NCI-H187 treated with DMSO at 0.1 percent for 48 hours (cell line): ENCODE data around the gene IL17C.

Experiments used
- DNase-seq: peaks from one replicate; lab custom pipeline; 2025; lab: John Stamatoyannopoulos, UW

Gene IL17C

DNA sequence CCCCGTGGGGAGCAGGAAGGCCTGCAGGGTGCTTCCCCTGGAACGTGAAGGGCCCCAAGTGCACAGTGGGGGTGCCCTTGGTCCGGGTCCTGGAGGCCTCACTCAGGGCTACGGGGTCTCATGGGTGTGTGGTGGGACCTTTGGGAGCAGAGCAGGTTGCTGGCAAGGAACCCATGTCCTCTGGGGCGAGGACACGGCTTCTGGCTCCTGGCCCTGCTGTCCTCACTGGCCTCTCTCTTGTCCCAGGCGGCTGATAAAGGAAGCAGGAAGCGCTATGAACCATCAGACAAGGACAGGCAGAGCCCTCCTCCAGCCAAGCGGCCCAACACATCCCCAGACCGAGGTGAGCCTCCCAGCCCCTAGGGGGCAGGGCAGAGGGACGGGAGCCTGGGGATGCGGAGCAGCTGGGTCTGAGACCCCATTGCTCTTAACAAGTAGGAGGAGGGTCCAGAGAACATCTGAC, 9.8 kb upstream of the IL17C start:
- DNase-seq: no peak

DNA sequence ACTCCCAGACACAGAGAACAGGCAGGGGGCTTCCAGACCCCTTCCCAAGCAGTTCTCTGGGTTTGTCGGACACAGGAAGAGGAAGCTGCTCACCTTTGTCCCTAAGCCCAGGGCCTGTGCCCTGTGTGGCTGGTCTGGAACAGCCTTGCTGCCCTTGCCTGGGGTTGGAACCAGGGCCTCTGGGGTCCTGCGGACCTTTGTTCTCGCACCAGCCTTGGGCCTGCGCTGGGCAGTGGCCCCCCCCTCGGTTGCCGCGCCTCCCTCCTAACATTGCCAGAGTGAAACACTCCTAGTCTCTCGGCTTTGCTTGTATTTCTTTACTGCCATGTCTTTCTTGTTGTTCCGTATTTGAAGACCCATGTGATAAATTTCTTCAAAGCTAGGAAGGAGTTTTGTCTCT, 8.5 kb upstream of the IL17C start:
- DNase-seq: no peak

DNA sequence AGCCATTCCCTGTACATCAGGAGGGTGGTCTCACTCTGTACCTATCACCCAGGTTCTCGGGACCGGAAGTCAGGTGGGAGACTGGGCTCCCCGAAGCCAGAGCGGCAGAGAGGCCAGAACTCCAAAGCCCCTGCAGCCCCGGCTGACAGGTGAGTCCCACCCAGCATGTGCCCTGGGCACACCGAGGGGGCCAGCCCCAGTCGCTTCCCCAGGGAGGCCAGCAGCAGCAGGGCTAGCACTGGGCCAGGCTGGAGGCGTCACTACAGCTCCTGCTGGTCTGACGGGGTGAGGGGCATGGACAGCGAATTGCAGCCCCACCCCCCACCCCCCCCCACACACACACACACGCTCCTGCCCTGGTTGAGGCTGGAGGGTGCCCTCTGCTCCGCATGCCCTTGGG, 7.9 kb upstream of the IL17C start:
- DNase-seq: no peak

DNA sequence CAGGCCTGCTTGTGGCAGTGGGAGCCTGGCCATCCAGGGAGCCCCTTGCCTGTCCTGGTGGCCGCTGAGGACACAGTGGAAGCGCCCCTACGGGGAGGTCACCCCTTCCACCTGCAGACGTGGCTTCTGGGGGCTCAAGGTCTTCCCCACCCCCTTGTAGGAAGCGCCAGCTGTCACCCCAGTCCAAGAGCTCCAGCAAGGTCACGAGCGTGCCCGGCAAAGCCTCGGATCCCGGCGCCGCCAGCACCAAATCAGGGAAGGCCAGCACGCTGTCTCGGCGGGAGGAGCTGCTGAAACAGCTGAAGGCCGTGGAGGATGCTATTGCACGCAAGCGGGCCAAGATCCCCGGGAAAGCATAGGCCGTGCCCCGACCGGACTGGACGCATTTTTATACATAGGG, 7.4 kb upstream of the IL17C start:
- no peak for DNase-seq

DNA sequence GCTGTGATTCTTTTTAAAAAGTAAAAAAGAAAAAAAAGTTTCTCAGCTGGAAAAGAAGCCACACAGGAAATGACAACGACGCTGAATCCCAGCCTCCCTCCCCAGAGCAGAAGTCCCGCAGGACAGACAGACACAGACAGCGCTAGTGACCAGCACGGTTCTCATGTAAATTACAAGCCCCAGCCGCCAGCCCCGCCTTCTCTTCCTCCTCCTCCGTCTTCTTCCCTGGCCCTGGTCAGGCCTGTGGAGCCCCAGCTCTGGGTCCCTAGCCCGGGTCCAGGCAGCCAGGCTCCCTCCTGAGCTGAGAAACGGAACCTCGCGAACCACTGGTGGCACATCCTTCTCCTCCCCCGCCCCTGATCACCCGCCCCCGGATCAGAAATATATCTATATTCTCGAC, 7.0 kb upstream of the IL17C start:
- DNase-seq: no peak

DNA sequence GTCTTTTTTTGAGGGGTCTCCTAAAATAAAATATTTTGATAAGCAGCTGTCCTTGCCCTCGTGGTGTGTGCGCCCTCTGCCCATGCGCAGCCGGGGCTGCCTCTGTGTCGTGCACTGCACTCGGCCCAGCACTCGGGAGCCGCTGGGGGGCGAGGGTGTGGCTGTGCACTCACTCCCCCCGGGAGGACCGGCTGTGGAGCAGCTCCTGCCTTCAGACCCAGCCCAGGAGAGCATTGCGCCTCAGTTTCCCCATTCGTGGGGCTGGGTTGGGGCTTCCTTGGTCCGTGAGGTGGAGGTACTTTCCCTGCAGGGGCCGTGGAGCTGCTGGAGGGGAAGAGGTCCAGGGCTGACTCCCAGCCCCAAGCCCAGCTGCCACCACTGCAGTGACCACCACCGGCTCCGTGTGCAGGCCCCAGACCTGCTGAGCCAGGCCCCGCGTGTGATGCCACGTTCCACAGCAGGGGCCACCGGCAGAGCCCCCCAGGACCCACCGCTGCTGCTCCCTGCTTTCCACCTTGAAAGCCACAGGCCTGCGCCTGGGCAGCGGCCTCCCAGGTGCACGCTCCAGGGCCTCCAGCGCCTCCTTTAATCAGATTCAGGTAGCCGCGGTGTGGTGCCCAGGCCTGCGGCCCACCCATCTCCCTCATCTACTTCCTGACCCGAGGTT, 6.3 kb upstream of the IL17C start:
- no peak for DNase-seq

DNA sequence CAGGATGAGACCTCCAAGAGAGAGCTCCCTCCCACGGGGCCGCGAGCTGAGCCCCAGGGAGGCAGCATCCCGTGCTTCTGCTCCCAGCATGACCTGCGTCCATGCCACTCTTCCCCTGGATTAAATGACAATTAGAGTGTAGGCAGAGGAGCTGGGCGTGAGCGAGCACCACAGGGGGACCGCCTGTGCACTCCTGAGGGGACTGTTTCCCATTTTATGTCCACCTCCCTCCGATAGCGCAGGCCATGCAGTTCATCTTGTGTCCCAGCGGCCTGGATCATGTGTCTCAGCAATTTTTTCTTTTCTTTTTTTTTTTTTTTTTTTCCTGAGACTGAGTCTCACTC, 5.8 kb upstream of the IL17C start:
- no peak for DNase-seq

DNA sequence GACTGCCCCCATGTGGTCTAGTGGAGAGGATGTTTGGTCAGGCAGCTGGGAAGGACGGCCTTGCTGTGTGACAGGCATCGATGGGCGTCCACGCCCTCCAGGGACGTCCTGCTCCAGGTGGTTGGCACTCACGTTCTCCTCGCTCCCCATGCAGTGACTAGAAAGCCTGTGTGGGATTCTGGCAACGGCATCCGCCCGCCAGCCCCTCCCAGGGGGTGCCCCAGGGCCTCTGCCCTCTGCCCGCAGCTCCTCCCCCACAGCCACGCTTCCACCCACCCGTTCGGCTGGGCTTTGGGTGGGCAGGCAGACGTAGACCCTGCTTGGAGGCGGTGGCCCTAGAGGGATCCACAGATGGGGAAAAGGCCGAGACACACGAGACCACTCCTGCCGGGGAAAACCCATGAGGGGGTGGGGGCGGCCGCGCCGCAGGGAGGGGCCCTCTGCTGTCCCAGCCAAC, 4.7 kb upstream of the IL17C start:
- no peak for DNase-seq

DNA sequence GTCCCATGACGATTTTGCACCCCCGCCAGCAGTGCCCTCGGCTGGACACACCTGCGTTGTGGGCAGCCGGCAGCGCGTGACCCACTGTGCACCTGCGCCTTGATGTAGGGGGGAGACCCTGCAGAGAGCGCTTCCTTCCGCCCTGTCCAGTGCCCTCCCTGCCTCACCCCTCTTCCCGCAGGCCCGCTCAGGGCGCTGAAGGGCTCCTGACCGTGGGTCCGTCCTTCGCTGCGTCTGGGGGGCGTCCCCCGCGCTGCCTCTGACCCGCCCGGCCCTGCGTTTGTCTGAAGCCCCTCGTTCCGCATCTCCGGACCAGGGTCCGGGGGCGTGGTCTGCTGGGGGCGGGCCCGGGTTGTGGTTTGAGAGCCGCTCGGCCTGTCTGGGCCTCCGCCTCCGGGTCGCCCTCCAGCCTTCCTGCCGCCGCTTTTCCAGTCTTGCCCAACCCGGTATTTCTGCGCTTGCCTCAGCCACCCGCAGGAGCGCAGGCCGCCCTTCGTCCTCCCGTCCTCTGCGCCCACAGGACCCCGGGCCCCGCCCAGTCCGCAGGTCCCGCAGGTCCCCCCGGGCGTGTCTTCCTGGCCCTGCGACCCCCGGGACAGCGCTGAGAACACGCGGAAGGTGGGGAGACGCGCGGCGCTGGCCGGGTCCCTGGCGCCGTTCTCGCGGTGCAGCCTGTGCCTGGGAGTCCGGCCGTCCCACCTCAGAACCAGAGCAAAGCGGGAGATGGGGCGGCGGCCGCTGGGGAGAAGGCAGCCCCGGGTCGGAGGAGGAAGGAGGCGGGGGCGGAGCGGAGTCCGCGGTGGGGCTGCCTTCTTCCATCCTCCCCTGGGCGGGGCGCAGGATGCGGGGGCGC, 4.0 kb upstream of the IL17C start:
- DNase-seq: no peak

DNA sequence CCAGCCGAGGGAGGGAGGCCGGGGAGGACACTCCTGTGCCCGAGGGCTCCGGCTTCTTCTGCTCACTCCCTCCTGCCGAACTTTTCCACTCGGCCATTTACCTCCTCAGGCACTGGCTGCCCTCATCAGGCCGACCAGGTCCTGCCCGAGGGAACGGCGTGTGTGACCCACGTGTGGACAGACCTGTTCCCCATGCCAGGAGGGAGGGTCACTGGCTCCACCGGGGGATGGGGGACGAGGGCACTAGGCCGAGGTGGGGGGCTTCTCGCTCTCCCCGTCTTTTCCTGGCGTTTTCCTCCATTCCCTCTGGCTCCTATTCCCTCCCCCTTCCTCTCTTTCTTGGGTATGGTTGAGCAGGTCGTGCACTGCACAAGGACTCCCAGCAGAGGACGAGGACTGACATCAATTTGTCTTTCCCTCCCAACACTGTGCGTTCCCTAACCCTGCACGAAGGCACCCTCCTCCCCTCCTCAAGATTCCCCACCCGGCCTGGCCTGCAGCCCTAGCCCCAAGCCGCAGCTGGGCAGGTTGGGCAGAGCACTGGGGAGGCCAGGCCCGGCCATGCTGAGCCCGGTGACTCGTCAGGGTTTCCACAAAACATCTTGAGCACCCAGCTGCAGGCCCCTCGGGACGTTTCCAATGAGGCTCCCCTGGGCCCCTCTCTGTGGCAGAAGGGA, 3.2 kb upstream of the IL17C start:
- DNase-seq: no peak

DNA sequence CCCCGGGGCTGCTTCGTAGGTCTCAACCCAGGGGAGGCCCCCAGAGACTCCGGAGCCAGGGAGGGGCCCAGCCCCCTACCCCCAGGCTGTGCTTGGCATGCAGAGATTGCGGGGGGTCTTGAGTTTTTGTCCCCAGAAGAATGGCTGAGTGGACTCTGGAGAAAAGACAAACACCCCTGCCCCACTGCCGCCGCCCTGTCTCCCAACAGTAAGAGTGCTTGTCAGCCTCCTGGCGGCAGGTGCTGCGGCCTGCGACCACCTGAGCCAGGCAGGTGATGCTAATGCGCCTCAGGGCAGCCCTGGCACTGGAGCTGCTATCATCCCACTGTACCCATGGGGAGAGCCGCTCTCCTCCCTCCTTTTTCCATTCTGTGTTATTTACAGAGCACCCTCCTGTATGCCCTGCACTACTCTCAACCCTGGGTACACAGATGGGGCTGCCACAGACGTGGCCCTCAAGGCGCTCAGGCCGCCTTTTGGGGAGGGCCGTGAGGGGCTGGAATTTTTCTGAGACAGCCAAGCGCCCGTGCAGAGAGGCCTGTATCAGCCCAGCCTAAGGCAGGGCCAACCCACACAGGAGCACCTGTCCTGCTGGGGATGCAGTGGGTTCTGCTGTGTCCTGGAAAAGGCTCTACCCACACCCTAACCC, 2.6 kb upstream of the IL17C start:
- no peak for DNase-seq

DNA sequence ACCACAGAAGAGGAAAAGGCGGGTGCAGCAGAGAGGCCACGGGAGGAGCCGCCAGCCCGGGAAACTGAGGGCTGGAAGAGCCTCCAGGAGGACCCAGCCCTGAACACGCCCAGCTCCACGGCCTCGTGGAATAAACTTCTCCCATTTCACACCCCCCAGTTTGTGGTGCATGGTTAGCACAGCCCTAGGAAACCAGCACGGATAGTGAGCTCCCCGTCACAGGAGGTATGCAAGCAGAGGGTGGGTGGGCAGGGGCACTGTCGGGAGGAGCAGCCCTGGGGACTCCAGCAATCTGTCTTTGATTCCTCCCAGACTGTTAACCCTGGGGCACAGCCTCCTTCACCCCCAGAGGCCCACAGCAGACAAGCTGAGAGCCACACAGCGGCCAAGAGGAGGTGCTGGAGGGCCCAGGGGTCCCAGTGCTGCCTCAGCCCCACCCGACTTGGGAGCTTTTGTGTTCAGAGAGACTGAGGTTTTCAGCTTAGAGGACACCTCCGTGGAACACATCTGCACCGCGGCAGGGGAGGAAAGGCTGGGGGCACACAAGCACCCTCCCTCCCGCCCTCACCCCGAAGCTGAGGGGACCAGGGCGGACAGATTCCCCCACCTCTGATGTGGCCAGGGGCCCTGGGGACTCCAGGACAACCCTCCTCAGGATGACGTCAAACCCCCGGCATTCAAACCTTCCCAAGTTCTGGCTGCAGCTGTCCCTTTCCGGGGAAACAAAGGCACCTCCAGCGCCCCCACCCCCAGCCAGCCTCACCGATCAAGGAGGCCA, 1.7 kb upstream of the IL17C start:
- DNase-seq: no peak

DNA sequence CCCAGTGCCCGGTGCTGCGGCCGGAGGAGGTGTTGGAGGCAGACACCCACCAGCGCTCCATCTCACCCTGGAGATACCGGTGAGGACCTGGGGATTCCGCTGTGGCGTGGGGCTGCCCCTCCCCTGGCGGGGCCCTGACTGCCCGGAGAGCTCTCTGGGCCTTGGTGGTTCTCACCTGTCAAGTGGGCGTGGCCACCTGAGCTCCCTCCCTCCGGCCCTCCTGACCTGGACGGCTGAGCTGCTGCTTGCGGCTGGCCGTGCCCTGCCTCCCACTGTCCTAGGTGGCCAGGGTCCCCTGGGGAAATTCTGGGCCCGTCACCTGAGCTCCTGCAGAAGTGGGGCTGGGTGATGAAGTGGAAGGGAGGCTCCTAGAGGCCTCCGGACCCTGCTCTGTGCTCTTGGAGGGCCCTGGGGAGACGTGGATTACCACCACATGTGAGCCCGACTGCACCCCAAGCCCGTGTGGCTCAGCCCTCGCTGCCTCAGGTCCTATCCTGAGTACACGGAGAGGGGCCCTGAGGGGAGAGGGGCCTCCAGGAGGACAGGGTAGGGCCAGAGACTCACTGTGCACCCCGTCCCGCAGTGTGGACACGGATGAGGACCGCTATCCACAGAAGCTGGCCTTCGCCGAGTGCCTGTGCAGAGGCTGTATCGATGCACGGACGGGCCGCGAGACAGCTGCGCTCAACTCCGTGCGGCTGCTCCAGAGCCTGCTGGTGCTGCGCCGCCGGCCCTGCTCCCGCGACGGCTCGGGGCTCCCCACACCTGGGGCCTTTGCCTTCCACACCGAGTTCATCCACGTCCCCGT, 1.1 kb downstream of the IL17C start:
- DNase-seq: no peak

DNA sequence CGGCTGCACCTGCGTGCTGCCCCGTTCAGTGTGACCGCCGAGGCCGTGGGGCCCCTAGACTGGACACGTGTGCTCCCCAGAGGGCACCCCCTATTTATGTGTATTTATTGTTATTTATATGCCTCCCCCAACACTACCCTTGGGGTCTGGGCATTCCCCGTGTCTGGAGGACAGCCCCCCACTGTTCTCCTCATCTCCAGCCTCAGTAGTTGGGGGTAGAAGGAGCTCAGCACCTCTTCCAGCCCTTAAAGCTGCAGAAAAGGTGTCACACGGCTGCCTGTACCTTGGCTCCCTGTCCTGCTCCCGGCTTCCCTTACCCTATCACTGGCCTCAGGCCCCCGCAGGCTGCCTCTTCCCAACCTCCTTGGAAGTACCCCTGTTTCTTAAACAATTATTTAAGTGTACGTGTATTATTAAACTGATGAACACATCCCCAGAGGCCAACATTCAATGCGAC, 1.7 kb downstream of the IL17C start:
- no peak for DNase-seq

DNA sequence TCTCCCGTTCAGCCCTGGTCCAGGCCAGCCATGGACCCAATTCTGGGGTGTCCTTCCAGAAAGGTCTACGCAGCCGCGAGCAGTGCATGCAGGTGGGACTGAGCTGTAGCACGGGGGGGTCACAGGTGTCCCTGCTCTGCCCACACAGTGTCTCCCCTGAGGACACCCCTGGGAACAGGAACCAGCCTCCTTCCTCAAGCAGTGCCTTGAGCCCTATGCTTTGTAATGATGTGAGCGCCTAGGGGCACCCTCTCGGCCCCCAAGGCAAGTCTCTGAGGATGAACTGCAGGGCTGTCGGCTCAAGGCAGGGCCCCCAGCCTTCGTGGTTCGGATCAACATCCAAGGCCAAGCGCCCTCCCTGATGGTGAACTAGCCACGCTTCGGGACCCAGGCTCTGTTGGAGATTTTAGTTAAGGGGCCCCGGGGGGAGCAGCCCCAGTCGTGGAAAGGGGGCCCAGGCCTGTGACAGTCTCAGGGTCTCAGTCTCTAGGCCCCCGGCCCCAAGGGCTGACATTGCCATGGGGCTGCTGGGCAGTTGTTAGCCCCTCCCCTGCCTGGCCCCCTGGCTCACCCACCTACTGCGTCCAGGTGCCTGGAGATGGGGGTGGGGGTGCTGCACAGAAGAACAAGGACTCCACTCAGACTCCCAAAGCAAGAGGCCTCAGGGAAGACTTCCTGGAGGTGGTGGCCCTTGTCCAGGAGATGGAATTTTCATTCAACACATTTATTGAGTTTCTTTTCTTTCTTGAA, 2.3 kb downstream of the IL17C start:
- no peak for DNase-seq

DNA sequence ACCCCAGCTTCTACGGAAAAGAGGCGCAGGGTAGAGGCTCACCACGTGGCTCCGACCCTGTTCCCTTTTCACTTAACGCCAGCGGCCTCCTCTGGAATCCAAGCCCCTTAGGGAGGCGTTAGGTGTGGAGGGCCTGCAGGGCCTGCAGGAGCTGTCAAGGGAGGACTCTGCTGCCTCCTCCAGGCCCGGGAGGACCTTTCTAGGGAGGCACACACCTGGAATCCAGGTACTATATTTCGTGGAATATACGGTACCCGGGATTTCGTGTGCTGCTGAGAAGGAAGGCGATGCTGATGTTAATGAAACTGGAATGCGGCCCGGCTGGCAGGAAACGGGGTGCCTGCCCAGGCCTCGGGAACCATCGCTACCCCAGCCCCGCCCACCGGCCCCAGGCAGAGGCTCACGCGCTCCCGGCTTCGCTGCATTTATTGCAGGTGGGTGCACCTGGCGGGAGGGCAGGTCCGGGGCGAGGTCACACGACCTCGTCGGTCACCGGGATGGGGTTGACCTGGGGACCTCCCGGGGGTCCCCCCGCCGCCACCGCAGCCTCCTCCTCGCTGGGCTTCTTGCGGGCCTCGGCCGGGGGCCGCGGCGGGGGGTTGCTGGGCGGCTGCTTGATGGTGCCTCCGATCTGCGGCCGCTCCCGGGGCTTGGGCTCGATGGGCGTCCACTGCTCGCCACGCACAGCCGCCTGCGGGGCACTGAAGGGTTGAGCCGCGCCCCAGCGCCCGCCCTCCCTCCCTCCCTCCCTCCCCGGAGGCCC, 4.7 kb downstream of the IL17C start:
- no peak for DNase-seq

DNA sequence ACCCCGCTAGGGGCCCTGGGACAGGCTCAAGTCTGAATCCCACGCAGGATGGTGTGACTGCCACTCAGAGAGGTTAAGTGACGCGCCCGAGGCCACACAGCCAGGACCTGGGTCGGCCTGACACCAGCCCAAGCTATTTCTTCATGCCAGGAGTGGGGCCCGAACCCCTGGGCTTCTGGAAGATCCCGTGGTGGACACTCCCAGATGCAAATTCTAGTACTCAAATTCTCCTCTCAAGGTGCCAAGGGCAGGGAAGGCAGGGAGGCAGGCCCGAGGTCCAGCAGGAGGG, 5.2 kb downstream of the IL17C start:
- DNase-seq: no peak

DNA sequence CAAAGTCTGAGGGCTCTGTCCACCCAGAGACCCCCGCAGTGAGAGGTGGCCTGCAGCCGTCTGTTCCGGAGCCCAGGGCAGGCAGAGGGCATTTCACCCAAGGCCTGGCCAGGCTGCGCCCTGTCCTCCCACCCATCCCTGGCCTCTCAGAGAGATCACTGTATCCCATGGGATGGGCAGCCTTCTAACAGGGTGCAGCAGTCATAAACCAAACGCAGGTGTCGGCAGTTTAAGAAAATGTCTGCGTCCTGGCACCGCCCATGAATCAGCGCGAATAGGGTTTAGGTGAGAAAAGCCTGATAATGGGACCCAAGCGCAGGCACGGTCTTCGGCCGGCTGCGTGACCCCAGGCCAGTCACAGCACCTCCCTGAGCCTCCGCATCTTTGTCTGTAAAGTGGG, 7.1 kb downstream of the IL17C start:
- DNase-seq: no peak

DNA sequence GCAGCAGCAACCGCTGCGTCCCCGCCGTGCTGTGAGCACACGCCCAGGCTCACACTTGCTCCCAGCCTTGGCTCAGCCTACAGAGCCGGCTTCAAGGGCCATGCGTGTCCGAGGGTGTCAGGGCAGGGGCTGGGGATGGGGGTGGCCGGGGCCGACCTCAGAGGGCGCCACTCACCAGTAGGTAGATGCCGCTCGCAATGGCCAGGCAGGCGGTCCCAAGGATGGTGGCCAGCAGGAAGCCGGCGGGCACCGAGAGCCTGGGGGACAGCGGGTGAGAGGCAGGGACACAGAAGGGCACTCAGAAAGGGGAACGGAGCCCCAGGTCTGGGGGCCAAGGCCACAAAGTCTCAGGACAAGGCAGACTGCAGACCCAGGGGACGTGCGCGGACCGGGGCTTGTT, 7.6 kb downstream of the IL17C start:
- no peak for DNase-seq
